RWPE2 (cell line): ENCODE measurements around the gene SON.
"Not testable (repeated sequence)": the region's sequence is repeated elsewhere in the genome, so short reads cannot be mapped to it uniquely, and the experiment has no call there.

Source experiments
- ATAC-seq: fragments of 200-7000 bp; cut with Tn5 transposase; 3 replicates; pipeline ENCODE4 v1.9.1; 2021; ENCODE audit warnings: low read depth
- DNase-seq: peaks from one replicate; pipeline ENCODE4 v3.0.0-alpha.2; 2020; ENCODE audit warnings: low spot score
- H3K27ac ChIP-seq: fragments of 450-650 bp; 2 replicates; pipeline ENCODE4 v1.5.1; 2017; ENCODE audit warnings: mild to moderate bottlenecking; ENCODE audit not compliant: poor library complexity, severe bottlenecking
- H3K27me3 ChIP-seq: fragments of 250-450 bp; sonication (Bioruptor Pico); 2 replicates; pipeline ENCODE4 v1.5.1; 2021; ENCODE audit warnings: mild to moderate bottlenecking, moderate library complexity; ENCODE audit not compliant: insufficient read depth, poor library complexity, severe bottlenecking
- H3K36me3 ChIP-seq: fragments of 250-450 bp; sonication (Bioruptor Pico); 2 replicates; pipeline ENCODE4 v1.5.1; 2020; ENCODE audit warnings: low read depth, mild to moderate bottlenecking, moderate library complexity
- H3K4me1 ChIP-seq: fragments of 250-450 bp; sonication (Bioruptor Pico); 2 replicates; pipeline ENCODE4 v1.5.1; 2021; ENCODE audit warnings: mild to moderate bottlenecking, moderate library complexity; ENCODE audit not compliant: insufficient read depth, poor library complexity, severe bottlenecking
- H3K4me3 ChIP-seq: fragments of 250-450 bp; sonication (Bioruptor Pico); 2 replicates; pipeline ENCODE4 v1.5.1; 2021; ENCODE audit warnings: mild to moderate bottlenecking, moderate library complexity; ENCODE audit not compliant: severe bottlenecking
- H3K9me3 ChIP-seq: fragments of 250-450 bp; sonication (Bioruptor Pico); 2 replicates; pipeline ENCODE4 v1.5.1; 2021; ENCODE audit warnings: mild to moderate bottlenecking, moderate library complexity; ENCODE audit not compliant: severe bottlenecking
- TF ChIP-seq, protein P1 (sequence below): fragments of 450-650 bp; IDR thresholded peaks from one replicate; pipeline ENCODE4 v1.5.1; 2017; ENCODE audit warnings: mild to moderate bottlenecking, moderate library complexity; ENCODE audit not compliant: poor library complexity, severe bottlenecking

The SON gene

DNA sequence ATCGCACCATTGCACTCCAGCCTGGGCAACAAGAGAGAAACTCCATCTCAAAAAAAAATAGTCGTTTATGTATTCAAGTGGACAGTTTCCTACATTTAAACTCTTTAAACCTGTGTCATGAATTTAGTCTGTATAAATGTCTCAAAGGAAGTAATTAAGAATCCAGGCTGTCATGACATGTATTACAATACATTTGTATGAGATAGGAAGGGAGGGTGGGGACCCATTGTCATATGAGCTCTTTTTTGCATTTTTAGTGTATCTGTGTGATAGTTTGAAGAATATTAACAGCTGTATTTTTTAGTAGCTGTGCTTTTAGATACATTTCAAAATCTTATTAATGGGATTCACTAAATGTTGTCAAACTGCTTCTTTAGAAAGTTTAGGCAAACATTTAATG is 25.6 kb downstream of the SON start:
- no peak for DNase-seq
- H3K27ac ChIP-seq: no peak overlapping the region
- H3K4me3 ChIP-seq: no peak overlapping the region
- no peaks in the 10 kb centered on the region for H3K4me1 ChIP-seq
- no peaks in the 10 kb centered on the region for H3K27me3 ChIP-seq
- H3K9me3 ChIP-seq: peaks cover 2% of the 10 kb centered on the region
- peaks cover 97% of the 10 kb centered on the region for H3K36me3 ChIP-seq
- no peak for ATAC-seq
- TF ChIP-seq, protein P1, sequence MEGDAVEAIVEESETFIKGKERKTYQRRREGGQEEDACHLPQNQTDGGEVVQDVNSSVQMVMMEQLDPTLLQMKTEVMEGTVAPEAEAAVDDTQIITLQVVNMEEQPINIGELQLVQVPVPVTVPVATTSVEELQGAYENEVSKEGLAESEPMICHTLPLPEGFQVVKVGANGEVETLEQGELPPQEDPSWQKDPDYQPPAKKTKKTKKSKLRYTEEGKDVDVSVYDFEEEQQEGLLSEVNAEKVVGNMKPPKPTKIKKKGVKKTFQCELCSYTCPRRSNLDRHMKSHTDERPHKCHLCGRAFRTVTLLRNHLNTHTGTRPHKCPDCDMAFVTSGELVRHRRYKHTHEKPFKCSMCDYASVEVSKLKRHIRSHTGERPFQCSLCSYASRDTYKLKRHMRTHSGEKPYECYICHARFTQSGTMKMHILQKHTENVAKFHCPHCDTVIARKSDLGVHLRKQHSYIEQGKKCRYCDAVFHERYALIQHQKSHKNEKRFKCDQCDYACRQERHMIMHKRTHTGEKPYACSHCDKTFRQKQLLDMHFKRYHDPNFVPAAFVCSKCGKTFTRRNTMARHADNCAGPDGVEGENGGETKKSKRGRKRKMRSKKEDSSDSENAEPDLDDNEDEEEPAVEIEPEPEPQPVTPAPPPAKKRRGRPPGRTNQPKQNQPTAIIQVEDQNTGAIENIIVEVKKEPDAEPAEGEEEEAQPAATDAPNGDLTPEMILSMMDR: no peak

DNA sequence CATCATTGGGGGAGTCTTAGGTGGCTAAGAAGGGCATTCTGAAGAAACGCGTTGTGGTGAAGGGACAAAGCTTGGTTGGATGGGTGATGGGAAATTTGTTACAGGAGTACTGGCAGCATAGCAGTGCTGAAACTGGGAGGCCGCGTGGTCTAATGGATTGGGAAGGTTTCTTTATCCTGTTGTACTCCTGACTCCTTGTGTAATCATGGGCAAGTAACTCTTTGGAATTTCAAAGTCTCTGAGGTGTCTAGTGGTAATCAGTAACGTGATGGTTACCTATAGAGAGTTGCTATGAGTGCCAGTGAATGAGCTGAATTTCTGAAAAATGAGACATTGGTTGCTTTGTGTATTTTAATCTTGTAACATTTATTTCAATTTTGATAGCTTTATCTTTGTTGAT is 27.2 kb downstream of the SON start:
- no peaks in the 10 kb centered on the region for H3K4me1 ChIP-seq
- ATAC-seq (no peak), DNase-seq (no peak)
- TF ChIP-seq, protein P1: no peak
- no peaks in the 10 kb centered on the region for H3K9me3 ChIP-seq
- H3K4me3 ChIP-seq: no peak overlapping the region
- no peaks in the 10 kb centered on the region for H3K27me3 ChIP-seq
- peaks cover 99% of the 10 kb centered on the region for H3K36me3 ChIP-seq
- H3K27ac ChIP-seq: no peak overlapping the region

DNA sequence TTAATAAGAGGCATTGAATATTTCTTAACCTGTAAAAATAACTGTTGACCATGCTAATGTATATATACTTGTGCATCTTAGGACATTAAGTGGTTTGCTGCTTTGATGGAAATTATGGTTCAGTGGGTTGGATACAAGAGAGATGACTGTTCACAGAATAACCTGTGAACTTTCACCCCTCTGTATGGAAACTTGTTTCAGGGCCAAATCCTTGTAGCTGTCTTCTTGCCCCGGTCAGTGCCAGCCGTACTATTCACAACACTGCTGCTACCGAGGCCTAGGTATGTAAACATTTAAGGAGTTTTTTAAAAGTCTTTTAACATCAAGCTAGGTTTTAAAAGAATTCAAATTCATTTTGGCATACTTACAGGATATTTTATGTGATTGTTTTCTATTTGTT is 29.5 kb downstream of the SON start:
- Histone ChIP-seq H3K4me3 (no peak overlapping the region), H3K36me3 (peaks cover 97% of the 10 kb centered on the region), H3K27ac (no peak overlapping the region), H3K9me3 (no peaks in the 10 kb centered on the region), H3K4me1 (no peaks in the 10 kb centered on the region), H3K27me3 (no peaks in the 10 kb centered on the region)
- DNase-seq (no peak), ATAC-seq (no peak)
- TF ChIP-seq, protein P1: no peak

DNA sequence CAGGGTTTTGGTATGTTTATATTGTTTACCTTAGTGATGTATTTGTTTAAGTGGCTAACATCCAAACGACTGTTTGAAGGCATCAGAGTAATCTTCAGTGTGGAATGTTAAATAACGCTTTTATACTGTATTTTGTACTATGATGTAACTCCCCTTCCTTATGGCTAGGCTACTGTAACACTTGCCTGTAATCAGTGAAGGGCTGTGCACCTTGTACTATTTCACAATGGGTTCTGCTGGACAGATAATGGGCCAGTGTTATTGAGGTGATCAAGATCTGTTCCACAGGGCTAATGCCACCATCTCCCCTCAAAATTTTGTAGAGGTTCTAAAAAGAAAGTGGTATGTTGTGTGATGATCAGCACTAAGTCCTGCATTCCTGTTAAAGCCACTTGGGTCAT is 33.9 kb downstream of the SON start:
- not testable (repeated sequence) for H3K4me3 ChIP-seq, H3K27me3 ChIP-seq, ATAC-seq, H3K27ac ChIP-seq, DNase-seq, H3K4me1 ChIP-seq, H3K9me3 ChIP-seq
- H3K36me3 ChIP-seq: peaks cover 93% of the 10 kb centered on the region

DNA sequence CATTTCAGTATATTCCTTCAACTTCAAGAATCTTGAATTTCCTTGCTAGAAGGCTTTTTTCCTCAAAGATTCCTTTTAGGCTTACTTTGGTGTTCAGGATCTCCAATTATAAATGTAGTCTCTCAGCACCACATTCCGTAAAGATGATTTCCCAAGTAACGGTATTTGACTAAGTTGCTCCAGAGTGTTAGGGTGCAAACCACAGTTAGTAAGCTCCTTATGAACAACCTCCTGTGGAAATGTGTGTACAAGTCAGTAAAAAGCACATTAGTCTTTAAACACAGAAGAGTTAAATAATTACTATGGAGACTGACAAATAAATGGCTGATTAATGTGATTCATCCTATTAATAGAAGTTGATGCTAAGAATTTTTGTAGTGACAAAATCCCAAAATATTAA is 35.4 kb downstream of the SON start:
- Histone ChIP-seq H3K4me1 (peaks cover 6% of the 10 kb centered on the region), H3K27me3 (no peaks in the 10 kb centered on the region), H3K4me3 (no peak overlapping the region), H3K9me3 (peaks cover 4% of the 10 kb centered on the region), H3K27ac (peak overlapping the region; percentile 29), H3K36me3 (peaks cover 91% of the 10 kb centered on the region)
- ATAC-seq (no peak), DNase-seq (no peak)
- TF ChIP-seq, protein P1: no peak
